ENCODE results near the gene ATL2. TPM values are rescaled to one million over a fixed set of nuclear protein-coding genes. Genes with fewer than 3 reads are reported as not detected.
"Not testable (repeated sequence)": the region's sequence is repeated elsewhere in the genome, so short reads cannot be mapped to it uniquely, and the experiment has no call there.

Gene ATL2
- total RNA-seq, 1 donor from 2014 or later = 144 TPM

GRCh38 chr2:38387887-38388286 lies 10.8 kb upstream of the ATL2 start:
- no peak for DNase-seq

- DNase-seq = no peak
Observed at GRCh38 chr2:38386821-38387220, 9.7 kb upstream of the ATL2 start.

GRCh38 chr2:38386377-38386776 lies 9.3 kb upstream of the ATL2 start:
- DNase-seq = no peak

DNA sequence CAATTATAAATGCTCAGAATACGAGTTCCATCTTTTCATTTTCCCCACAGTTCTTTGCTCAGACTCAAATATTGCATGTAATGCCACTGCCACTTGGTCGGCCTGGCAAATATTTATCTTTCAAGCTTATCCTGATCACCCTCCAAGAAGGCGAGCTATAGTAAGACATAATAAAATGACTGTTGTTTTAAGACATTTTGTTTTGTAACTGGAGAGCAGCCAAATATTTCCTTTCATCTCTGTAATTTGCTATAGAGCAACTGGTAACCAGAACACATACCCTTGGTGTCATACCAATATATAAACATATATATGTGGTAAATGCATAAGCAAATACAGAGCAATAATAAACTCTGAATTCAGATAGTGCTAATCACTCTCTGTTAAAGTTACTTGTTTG lies 7.3 kb upstream of the ATL2 start:
- DNase-seq = no peak

GRCh38 chr2:38383741-38384140 lies 6.7 kb upstream of the ATL2 start:
- DNase-seq = not testable (repeated sequence)

GRCh38 chr2:38381381-38382143 lies 4.5 kb upstream of the ATL2 start:
- no peak for DNase-seq

DNA sequence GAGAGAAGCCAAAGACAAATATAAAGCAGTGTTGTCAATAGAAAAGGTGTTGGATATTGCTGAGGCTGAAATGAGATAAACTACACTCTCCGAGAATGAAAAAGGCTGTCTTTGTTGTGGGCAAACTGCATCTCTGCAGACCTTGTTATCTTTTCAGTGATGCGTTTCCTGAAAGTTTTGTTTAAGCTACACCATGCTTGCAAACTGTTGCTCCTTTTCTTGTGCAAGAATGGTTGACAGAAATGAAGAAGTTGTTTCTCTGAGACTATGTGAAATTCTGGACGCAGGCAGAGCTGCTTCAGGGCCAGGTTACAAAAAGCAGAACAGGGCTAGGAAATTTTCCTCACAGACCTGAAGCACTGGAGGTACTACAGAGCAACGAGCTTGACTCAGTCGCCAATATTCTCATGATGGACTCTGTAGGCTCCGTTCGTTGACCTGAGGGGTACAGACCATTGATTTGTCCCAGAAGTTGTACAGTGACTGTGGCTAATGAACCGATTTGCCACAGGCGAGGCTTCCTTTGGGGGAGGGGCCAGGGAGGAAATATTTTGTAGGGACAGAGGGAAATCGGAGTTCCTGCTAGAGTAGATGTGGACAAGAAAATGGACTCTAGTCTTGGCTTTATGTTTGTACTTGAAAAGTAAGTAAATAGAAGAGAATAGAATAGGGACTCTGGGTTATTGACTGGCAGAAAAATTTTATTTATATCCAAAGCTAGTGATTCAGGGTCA lies 3.5 kb upstream of the ATL2 start:
- no peak for DNase-seq

DNA sequence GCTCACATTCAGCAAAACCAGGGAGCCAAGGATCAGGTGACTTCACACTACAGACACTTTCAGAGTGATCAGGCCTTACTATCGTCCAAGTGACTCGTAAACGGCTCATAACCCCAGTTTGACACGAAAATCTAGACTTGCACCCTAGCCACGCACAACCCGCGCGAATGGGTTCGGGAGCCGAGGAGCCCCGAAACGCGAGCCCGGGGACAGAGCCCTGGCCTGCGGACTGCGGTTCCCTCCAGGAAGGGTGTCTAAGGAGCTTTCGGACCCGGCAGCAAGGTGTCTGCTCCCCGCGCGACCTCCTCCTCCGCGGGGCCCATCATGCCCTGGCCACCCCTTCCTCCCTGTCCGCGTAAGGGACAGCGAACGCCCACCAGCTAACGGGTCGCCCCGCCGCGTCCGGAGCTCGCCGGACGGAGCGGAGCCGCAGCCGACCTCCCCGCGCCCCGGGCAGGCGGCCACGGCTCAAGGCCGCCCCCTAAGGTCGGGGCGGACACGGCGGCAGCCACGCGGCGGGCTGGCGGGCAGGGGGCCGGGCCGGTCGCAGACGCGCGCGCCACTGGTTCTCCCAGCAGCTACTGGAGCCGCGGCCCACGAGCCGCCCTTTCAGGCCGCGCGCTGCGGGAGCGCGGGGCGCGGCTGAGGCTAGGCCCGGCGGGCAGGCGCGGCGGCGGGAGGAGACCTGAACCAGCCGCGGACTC lies 575 bp downstream of the ATL2 start:
- peak; percentile 44 for DNase-seq

GRCh38 chr2:38375696-38376345 lies 1.3 kb downstream of the ATL2 start:
- DNase-seq = no peak

GRCh38 chr2:38374984-38375383 lies 2.1 kb downstream of the ATL2 start:
- DNase-seq = no peak

DNA sequence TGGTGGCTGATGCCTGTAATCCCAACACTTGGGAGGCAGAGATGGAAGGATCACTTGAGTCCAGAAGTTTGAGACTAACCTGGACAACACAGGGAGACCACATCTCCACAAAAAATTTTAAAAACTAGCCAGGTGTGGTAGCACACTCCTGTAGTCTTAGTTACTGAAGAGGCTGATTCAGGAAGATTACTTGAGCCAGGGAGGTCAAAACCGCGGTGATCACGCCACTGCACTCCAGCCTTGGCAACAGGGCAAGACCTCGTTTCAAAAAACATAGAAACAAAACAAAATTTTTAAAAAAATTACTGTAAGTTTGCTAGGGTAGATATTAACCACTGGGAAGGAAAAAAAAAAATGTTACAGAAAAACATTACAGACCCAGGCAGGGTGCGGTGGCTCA lies 5.8 kb downstream of the ATL2 start:
- DNase-seq = no peak

DNA sequence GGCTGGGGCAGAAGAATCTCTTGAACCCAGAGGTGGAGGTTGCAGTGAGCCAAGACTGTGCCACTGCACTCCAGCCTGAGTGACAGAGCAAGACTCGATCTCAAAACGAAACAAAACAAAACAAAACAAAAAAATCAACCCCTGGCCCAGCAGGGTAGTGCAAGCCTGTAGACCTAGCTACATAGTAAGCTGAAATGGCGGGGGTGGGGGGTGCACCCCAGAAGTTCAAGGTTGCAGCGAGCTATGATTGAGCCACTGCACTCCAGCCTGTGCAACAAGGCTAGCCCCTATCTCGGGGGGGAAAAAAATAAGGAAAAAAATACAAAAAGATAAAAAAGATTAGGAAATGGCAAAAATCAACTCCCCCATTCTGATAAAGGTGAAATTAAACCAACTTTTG lies 6.4 kb downstream of the ATL2 start:
- no peak for DNase-seq

GRCh38 chr2:38362232-38362631 lies 14.8 kb downstream of the ATL2 start:
- DNase-seq = no peak

DNA sequence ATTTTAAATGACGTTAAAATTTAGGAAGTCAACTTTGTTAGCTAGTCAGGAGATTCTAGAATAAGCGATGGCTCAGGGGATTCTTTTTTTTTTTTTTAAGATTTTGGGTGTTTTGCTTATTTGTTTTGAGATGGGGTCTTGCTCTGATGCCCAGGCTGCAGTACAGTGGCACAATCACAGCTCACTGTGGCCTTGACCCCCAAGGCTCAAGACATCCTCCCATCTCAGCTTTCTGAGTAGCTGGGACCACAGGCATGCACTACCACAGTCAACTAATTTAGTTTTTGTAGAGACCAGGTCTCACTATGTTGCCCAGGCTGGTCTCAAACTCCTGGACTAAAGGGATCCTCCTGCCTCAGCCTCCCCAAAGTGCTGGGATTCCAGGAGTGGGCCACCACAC lies 16.9 kb downstream of the ATL2 start:
- DNase-seq = no peak

DNA sequence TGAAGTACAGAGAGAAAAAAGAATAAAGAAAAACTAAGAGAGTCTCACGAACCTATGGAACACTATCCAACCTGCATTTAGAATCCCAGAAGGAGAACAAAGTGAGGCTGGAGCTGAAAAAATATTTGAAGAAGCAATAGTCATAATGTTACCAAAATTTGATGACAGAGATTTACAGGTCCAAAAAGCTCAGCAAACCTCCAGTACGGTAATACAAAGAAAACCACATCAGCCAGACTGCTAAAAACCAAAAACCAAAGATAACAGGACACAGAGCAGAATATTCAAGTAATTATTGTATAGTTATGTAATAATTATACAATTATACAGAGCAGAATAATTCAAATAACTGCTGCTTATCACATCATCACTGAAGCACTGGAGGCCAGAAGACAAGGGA lies 23.7 kb downstream of the ATL2 start:
- no peak for DNase-seq

DNA sequence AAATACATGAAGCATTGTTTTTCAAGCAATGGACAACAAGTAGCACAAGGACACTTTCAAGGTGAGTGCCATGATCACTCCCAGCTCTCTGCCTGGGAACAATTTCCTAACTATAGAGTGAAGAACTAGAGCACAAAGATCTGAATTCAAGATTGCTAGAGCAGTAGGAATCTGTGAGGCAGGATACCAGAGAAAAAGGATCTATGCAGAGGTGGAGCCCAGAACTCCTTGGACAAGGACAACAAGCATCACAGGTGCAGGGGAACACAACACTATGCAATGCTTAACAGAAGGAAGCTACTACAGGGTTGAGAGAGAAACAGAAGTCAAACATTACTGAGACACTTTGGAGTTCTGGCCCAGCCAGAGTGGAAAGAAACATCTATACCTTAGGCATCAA lies 24.7 kb downstream of the ATL2 start:
- no peak for DNase-seq

DNA sequence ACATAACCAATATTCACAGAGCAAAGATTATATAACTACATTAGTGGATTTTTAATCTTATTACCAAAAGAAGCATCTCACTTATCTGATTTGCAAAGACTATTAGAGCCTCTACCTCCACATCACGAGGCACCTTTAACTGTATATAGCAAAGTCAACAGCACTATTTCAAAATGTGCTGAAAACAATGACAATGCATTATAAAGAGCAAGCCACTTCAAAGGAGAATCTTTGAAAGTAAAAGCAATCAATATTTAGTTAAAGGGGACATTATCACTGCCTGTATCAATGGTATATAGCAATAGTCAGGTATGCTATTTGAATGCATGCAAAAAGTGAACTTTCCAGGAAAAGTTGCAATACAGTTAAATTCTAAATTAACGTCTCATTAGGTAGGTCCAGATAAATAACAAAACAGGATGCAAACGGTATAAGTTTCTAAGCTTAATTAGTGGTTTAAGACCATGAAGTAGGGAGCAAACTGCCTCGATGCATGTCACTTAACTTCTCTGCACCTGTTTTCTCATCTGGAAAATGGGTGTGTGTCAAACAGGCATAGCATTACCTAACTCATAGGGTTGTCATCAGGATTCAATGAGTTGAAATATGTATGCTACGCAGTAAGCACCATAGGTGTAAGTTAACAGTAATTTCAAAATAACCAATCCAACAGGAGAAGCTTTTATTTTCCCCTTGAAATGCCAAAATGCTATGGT lies 31.6 kb downstream of the ATL2 start:
- no peak for DNase-seq

DNA sequence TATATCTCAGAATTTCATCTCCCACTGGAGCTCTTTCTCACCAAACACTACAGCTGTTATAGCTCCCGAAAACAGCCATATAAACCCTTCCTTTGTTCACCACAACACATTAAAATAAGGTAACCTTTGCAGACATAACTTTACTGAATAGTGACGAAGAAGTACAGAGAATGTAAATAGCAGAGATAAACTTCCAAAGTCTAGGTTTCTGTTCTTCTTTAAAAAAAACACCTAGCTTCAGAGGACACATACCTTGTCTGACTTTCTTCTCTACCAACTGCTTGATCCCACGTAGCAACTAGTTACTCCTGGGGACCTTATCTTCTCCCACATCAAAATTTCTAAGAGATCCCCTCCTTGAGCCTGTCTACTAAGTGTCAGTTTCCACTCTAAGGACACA lies 32.3 kb downstream of the ATL2 start:
- DNase-seq = no peak

DNA sequence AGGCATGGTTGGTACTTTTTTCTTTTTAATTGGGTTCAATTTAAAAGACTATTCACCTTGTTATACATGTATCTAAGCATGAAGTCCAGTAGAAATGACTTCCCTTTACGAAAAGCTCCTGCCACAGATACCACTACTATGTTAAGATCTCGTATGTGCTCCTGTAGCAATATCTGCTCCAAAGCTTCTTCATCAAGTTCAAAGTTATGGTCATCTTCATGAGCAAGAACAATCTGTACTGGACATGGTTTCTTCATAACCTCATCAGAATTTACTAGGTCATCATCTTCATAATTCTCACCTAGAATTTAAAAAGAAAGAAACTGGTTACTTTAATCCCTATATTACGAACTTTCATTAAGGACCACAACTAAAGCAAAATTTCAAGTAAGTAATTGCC lies 33.9 kb downstream of the ATL2 start:
- DNase-seq = no peak

DNA sequence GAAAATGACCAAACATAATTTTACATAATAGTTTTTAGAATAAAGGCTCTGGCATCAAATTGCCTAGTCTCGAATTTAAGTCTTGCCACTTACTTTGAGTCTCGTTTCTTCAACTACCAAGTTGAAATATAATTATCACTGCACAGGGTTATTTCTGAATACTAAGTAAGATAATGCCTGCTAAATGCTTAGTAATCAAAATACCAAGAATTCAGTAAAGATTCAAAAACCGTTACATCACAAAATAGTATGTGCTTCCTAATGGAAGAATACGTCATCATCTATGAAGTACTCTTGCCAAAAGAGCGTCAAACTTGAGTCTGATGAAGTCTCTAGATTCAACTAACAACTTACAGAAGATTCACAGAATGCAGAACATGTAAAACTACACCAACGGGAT lies 40.5 kb downstream of the ATL2 start:
- no peak for DNase-seq

GRCh38 chr2:38330754-38331153 lies 46.3 kb downstream of the ATL2 start:
- DNase-seq = no peak

- no peak for DNase-seq
Observed at GRCh38 chr2:38327580-38327979, 49.5 kb downstream of the ATL2 start.
